ENCODE results near the gene CFAP410. TPM values are rescaled to one million over a fixed set of nuclear protein-coding genes. Genes with fewer than 3 reads are reported as not detected.

Gene CFAP410
- total and polyA plus RNA-seq, 2 of the 13 experiments (the other 11 are each of a cell fraction or from before 2014, with no cell fraction given) = 8.0 to 20.1 TPM

- TF ChIP-seq ZFP36 (IDR thresholded peaks at IDR 0.05; ENCODE audit: borderline replicate concordance, low read depth, low read length, partially characterized antibody) = no peak
- TF ChIP-seq, protein P1, sequence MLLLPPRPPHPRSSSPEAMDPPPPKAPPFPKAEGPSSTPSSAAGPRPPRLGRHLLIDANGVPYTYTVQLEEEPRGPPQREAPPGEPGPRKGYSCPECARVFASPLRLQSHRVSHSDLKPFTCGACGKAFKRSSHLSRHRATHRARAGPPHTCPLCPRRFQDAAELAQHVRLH (CRISPR knock-in tag; IDR thresholded peaks at IDR 0.05; ENCODE audit: borderline replicate concordance, low read depth) = 0 out of 2 replicates have a peak, but pooled peaks have one; percentile 29
- TF ChIP-seq, protein P2, sequence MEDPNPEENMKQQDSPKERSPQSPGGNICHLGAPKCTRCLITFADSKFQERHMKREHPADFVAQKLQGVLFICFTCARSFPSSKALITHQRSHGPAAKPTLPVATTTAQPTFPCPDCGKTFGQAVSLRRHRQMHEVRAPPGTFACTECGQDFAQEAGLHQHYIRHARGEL (CRISPR knock-in tag; IDR thresholded peaks at IDR 0.05) = no peak
- 0 out of 2 replicates have a peak, but pooled peaks have one; percentile 29 for TF ChIP-seq KMT2A (CRISPR knock-in tag; IDR thresholded peaks at IDR 0.05)
- peak; percentile 73; the same call in 1 of the 2 replicates for TF ChIP-seq DZIP1 (CRISPR knock-in tag; IDR thresholded peaks at IDR 0.05)
- TF ChIP-seq, protein P3, sequence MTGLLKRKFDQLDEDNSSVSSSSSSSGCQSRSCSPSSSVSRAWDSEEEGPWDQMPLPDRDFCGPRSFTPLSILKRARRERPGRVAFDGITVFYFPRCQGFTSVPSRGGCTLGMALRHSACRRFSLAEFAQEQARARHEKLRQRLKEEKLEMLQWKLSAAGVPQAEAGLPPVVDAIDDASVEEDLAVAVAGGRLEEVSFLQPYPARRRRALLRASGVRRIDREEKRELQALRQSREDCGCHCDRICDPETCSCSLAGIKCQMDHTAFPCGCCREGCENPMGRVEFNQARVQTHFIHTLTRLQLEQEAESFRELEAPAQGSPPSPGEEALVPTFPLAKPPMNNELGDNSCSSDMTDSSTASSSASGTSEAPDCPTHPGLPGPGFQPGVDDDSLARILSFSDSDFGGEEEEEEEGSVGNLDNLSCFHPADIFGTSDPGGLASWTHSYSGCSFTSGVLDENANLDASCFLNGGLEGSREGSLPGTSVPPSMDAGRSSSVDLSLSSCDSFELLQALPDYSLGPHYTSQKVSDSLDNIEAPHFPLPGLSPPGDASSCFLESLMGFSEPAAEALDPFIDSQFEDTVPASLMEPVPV (CRISPR knock-in tag; IDR thresholded peaks at IDR 0.05) = no peak
- TF ChIP-seq ZFX (CRISPR knock-in tag; IDR thresholded peaks at IDR 0.05; ENCODE audit: low read depth) = peak; percentile 87
- peak; percentile 16; the same call in 1 of the 2 replicates for TF ChIP-seq ELF4 (CRISPR knock-in tag; IDR thresholded peaks at IDR 0.05; ENCODE audit: borderline replicate concordance)
- no peak for TF ChIP-seq DMTF1 (CRISPR knock-in tag; IDR thresholded peaks at IDR 0.05)
- peak; percentile 60; the same call in 1 of the 2 replicates for TF ChIP-seq SP4 (CRISPR knock-in tag; IDR thresholded peaks at IDR 0.05)
- TF ChIP-seq GATA4 (IDR thresholded peaks at IDR 0.05; ENCODE audit: borderline replicate concordance, low read depth) = peak; percentile 37; the same call in 1 of the 2 replicates
- TF ChIP-seq GTF3A (CRISPR knock-in tag; conservative IDR thresholded peaks at IDR 0.05) = 0 out of 2 replicates have a peak, but pooled peaks have one; percentile 39
- TF ChIP-seq REPIN1 (CRISPR knock-in tag; IDR thresholded peaks at IDR 0.05; ENCODE audit: borderline replicate concordance, low read depth) = peak; percentile 64; the same call in 1 of the 2 replicates
- peak; percentile 53; the same call in 1 of the 2 replicates for TF ChIP-seq GLI4 (CRISPR knock-in tag; IDR thresholded peaks at IDR 0.05; ENCODE audit: borderline replicate concordance)
- TF ChIP-seq ZSCAN30 (CRISPR knock-in tag; IDR thresholded peaks at IDR 0.05) = 0 out of 2 replicates have a peak, but pooled peaks have one; percentile 70
- 0 out of 2 replicates have a peak, but pooled peaks have one; percentile 37 for TF ChIP-seq CBX5 (CRISPR knock-in tag; IDR thresholded peaks at IDR 0.05; ENCODE audit: borderline replicate concordance)
- peak; percentile 74; the same call in 1 of the 2 replicates for TF ChIP-seq ZFP36L2 (CRISPR knock-in tag; IDR thresholded peaks at IDR 0.05)
- TF ChIP-seq ZNF431 (CRISPR knock-in tag; IDR thresholded peaks at IDR 0.05; ENCODE audit: borderline replicate concordance, low read depth) = peak; percentile 58; the same call in 1 of the 2 replicates
Measured at GRCh38 chr21:44299458-44300261, 39.5 kb downstream of the CFAP410 start, which contains the start of gene PFKL (continued).
